B cell (primary cell): ENCODE results near the gene SPDYA. TPM values are rescaled to one million over a fixed set of nuclear protein-coding genes. Genes with fewer than 3 reads are reported as not detected.

ENCODE experiments used
- ATAC-seq: fragments of 200-7000 bp; cut with Tn5 transposase; one replicate; pipeline ENCODE4 v1.10.0; 2021; ENCODE audit warnings: low read depth, mild to moderate bottlenecking, moderate number of reproducible peaks, moderate library complexity
- CTCF ChIA-PET: fragments of 350-600 bp; sonication (Branson Sonifier 250); formaldehyde crosslinking; loops from one replicate; lab custom pipeline; 2021; ENCODE audit warnings: antibody characterized with exemption, inconsistent platforms; lab: Charles Lee
- POLR2A ChIA-PET: fragments of 350-600 bp; sonication (Branson Sonifier 250); formaldehyde crosslinking; loops from one replicate; lab custom pipeline; 2021; ENCODE audit warnings: antibody characterized with exemption; lab: Charles Lee
- DNase-seq: peaks from one replicate; pipeline ENCODE4 v3.0.0; 2013
- H2AFZ ChIP-seq: 2 replicates; pipeline ENCODE4 v1.6.1; 2012; ENCODE audit warnings: mild to moderate bottlenecking, low read depth, low read length; ENCODE audit not compliant: insufficient read depth, poor library complexity, severe bottlenecking
- H3K27ac ChIP-seq, 2 donors: 1 replicate in 1 of 2; 2 replicates in 1 of 2; pipeline ENCODE4 v1.5.1; 2012 to 2013; ENCODE audit warnings: low read length in 2 of 2, mild to moderate bottlenecking in 2 of 2, moderate library complexity in 1 of 2
- H3K27me3 ChIP-seq, 4 experiments: fragments of 200-600 bp in 1 of 4; sonication (generic) in 1 of 4; replicated peaks in 1 of 4; 1 replicate in 2 of 4; 2 replicates in 2 of 4; pipeline versions ENCODE4 v1.6.1 to v1.7.0; 2013 to 2016; ENCODE audit warnings: low read length in 3 of 4, mild to moderate bottlenecking in 2 of 4, mixed read lengths in 1 of 4, moderate library complexity in 1 of 4; ENCODE audit not compliant: insufficient read depth in 4 of 4, control insufficient read depth in 3 of 4; ENCODE audit errors: control extremely low read depth in 1 of 4
- H3K36me3 ChIP-seq, 2 experiments: replicated peaks in 1 of 2; 1 replicate in 1 of 2; 2 replicates in 1 of 2; pipeline versions ENCODE4 v1.6.1 to v1.7.1; 2013; ENCODE audit warnings: low read length in 1 of 2; ENCODE audit not compliant: insufficient read depth in 2 of 2, control insufficient read depth in 1 of 2; ENCODE audit errors: control extremely low read depth in 1 of 2, extremely low read depth in 1 of 2
- H3K4me1 ChIP-seq, 2 donors: fragments of 200-600 bp in 1 of 2; sonication (generic) in 1 of 2; 1 replicate in 1 of 2; 2 replicates in 1 of 2; pipeline versions ENCODE4 v1.5.1 to v1.6.1; 2013 to 2017; ENCODE audit warnings: low read length in 2 of 2; ENCODE audit not compliant: control insufficient read depth in 2 of 2, insufficient read depth in 2 of 2
- H3K4me2 ChIP-seq: replicated peaks from 2 replicates; pipeline ENCODE3; 2012; ENCODE audit warnings: mild to moderate bottlenecking, low read depth, low read length; ENCODE audit not compliant: poor library complexity, severe bottlenecking
- H3K4me3 ChIP-seq, 5 experiments: fragments of 200-600 bp in 1 of 5; sonication (generic) in 1 of 5; 1 replicate in 3 of 5; 2 replicates in 2 of 5; pipeline versions ENCODE4 v1.5.1 to v1.7.0; 2011 to 2016; ENCODE audit warnings: low read length in 4 of 5, mild to moderate bottlenecking in 4 of 5, low read depth in 2 of 5, control low read depth in 1 of 5, moderate library complexity in 1 of 5; ENCODE audit not compliant: insufficient read depth in 1 of 5; ENCODE audit errors: control extremely low read depth in 1 of 5, extremely low read depth in 1 of 5
- H3K79me2 ChIP-seq: fragments of 200-600 bp; sonication (generic); one replicate; pipeline ENCODE4 v1.6.0; 2016; ENCODE audit warnings: low read length; ENCODE audit not compliant: control insufficient read depth, insufficient read depth
- H3K9ac ChIP-seq: fragments of 200-600 bp; sonication (generic); 2 replicates; pipeline ENCODE4 v1.6.1; 2017; ENCODE audit warnings: mild to moderate bottlenecking, low read length, moderate library complexity
- H3K9me3 ChIP-seq, 3 donors: one replicate each; pipeline versions ENCODE4 v1.6.1 to v1.7.1; 2013; ENCODE audit warnings: low read length in 2 of 3; ENCODE audit not compliant: control insufficient read depth in 2 of 3, insufficient read depth in 1 of 3; ENCODE audit errors: control extremely low read depth in 1 of 3
- H4K20me1 ChIP-seq: 2 replicates; pipeline ENCODE4 v1.6.0; 2012; ENCODE audit warnings: mild to moderate bottlenecking, low read length; ENCODE audit not compliant: insufficient read depth, control insufficient read depth, poor library complexity, severe bottlenecking
- H3K27ac Mint-ChIP-seq: one replicate; pipeline ENCODE4 v1.8.0; 2021; ENCODE audit warnings: mixed read lengths
- H3K27me3 Mint-ChIP-seq: one replicate; pipeline ENCODE4 v1.8.0; 2021; ENCODE audit warnings: mixed read lengths
- H3K4me1 Mint-ChIP-seq: one replicate; pipeline ENCODE4 v1.8.0; 2021; ENCODE audit warnings: mixed read lengths
- H3K4me3 Mint-ChIP-seq: one replicate; pipeline ENCODE4 v1.8.0; 2021; ENCODE audit warnings: mixed read lengths
- H3K9me3 Mint-ChIP-seq: one replicate; pipeline ENCODE4 v1.8.0; 2022; ENCODE audit warnings: mixed read lengths; ENCODE audit not compliant: insufficient read depth
- EZH2 ChIP-seq: IDR thresholded peaks from 2 replicates; pipeline ENCODE4 v1.6.1; 2012; ENCODE audit warnings: borderline replicate concordance, low read depth, mild to moderate bottlenecking, moderate library complexity, low read length; ENCODE audit not compliant: insufficient read depth, poor library complexity, severe bottlenecking
- WGBS: methylation state at CpG from one replicate; pipeline ENCODE4 v1.1.5; 2013; ENCODE audit warnings: missing lambda C conversion rate; ENCODE audit not compliant: insufficient coverage; 5-methylcytosine and 5-hydroxymethylcytosine counted together
- intact Hi-C: fragments of 100-400 bp; cut with micrococcal nuclease; formaldehyde crosslinking; loops from one replicate; pipeline ENCODE4 v1.10.0; 2022
- polyA plus RNA-seq: library from polyadenylated mRNA; depleted of rRNA; stranded (reverse); fragments of >200 nt; gene quantifications from 2 replicates; pipeline ENCODE4 v1.2.3, GENCODE V29; 2012
- total RNA-seq, 2 donors: library from RNA; stranded (reverse); fragments of 120-200 nt in 1 of 2; gene quantifications; 1 replicate in 1 of 2; 2 replicates in 1 of 2; pipeline versions ENCODE4 v1.2.3 to v1.2.4, GENCODE V29; 2013 to 2022
- TF ChIP-seq, protein P1 (sequence below): fragments of 200-600 bp; IDR thresholded peaks from one replicate; pipeline ENCODE4 v1.8.0; 2022; ENCODE audit warnings: antibody characterized with exemption, mild to moderate bottlenecking

SPDYA gene
- total and polyA plus RNA-seq, 2 donors (not counting 1 experiment from before 2014, with no cell fraction given): 3.5 TPM; not detected in 1

DNA sequence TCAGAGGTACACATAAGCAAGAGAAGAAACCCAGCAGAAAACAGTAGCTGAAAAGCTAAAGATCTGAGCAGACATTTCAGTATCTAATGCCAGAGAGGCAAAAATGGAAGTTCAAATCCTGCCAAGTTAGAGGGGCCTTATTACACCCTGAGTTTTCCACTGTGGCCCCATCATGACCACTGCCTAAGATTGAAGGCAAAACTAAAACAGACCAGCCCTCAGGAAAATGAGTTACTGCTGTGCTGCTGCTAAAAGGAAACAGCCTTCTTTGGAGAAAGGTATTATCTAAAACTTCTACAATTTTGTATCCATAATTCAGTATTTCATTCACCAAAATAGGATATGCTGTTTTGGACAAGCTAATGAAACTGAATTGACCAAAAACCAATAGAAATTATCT is 42.2 kb upstream of the SPDYA start:
- no peaks in the 10 kb centered on the region for H3K9me3 ChIP-seq
- no peaks in the 10 kb centered on the region for H3K27me3 ChIP-seq
- H4K20me1 ChIP-seq: peaks cover 98% of the 10 kb centered on the region
- ChIA-PET POLR2A (interaction anchor here (1.0 kb wide), 1 partner anchor 14 kb away, joined by 3 read pairs; no protein-coding TSS in a partner anchor), CTCF (interaction anchor here (0.6 to 2.3 kb wide), 3 partner anchors 175 to 864 kb away, joined by 3 to 8 read pairs (median 3); no protein-coding TSS in a partner anchor)
- ATAC-seq: no peak
- peaks cover 78% of the 10 kb centered on the region for H3K4me1 Mint-ChIP-seq
- H3K27ac ChIP-seq: no peak overlapping the region
- H3K27me3 Mint-ChIP-seq: no peaks in the 10 kb centered on the region
- H2AFZ ChIP-seq: no peak overlapping the region
- H3K27ac Mint-ChIP-seq: no peak overlapping the region
- DNase-seq: no peak
- no peak overlapping the region for H3K4me3 ChIP-seq
- H3K36me3 ChIP-seq: peaks cover 0 to 3% of the 10 kb centered on the region in 2 experiments
- no peaks in the 10 kb centered on the region for H3K9me3 Mint-ChIP-seq
- peaks cover 24 to 32% of the 10 kb centered on the region in 2 donors for H3K4me1 ChIP-seq
- H3K4me2 ChIP-seq: no peak overlapping the region
- no peak for TF ChIP-seq EZH2
- H3K9ac ChIP-seq: no peak overlapping the region
- H3K4me3 Mint-ChIP-seq: peak overlapping the region; percentile 14
- H3K79me2 ChIP-seq: peaks cover 100% of the 10 kb centered on the region
- intact Hi-C loops: no loop called here

DNA sequence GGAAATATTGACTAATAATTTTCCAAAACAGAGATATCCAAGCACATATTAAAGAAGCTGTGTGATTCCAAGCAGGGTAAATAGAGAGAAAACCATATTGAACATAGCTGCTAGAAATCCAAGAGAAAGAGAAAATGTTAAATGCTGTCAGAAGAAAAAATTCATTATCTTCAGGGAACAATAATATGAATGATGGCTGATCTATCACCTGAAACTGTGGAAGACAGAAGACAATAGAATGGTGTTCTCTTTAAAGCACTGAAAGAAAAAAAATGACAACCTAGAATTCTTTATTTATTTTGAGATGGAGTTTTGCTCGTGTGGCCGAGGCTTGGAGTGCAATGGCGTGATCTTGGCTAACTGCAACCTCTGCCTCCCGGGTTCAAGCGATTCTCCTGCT is 41.7 kb upstream of the SPDYA start:
- H3K27me3 Mint-ChIP-seq: no peaks in the 10 kb centered on the region
- intact Hi-C loops: no loop called here
- H3K4me1 Mint-ChIP-seq: peaks cover 79% of the 10 kb centered on the region
- H2AFZ ChIP-seq: no peak overlapping the region
- H3K9ac ChIP-seq: no peak overlapping the region
- ChIA-PET CTCF (interaction anchor here (0.6 to 2.3 kb wide), 3 partner anchors 175 to 865 kb away, joined by 3 to 8 read pairs (median 3); no protein-coding TSS in a partner anchor), POLR2A (interaction anchor here (1.1 kb wide), 1 partner anchor 17 kb away, joined by 3 read pairs; the partner anchor contains the start of gene PPP1CB)
- H3K9me3 Mint-ChIP-seq: no peaks in the 10 kb centered on the region
- peaks cover 0 to 3% of the 10 kb centered on the region in 2 experiments for H3K36me3 ChIP-seq
- no peaks in the 10 kb centered on the region for H3K9me3 ChIP-seq
- DNase-seq (no peak), ATAC-seq (no peak)
- H3K27ac Mint-ChIP-seq: no peak overlapping the region
- peaks cover 98% of the 10 kb centered on the region for H4K20me1 ChIP-seq
- peak overlapping the region; percentile 14 for H3K4me3 Mint-ChIP-seq
- H3K79me2 ChIP-seq: peaks cover 100% of the 10 kb centered on the region
- no peak overlapping the region for H3K4me3 ChIP-seq
- peaks cover 24 to 32% of the 10 kb centered on the region in 2 donors for H3K4me1 ChIP-seq
- no peaks in the 10 kb centered on the region for H3K27me3 ChIP-seq
- H3K4me2 ChIP-seq: no peak overlapping the region
- no CpG with 5 or more reads among the region's 5 CpGs for WGBS
- no peak overlapping the region for H3K27ac ChIP-seq
- no peak for TF ChIP-seq EZH2
- TF ChIP-seq, protein P1, sequence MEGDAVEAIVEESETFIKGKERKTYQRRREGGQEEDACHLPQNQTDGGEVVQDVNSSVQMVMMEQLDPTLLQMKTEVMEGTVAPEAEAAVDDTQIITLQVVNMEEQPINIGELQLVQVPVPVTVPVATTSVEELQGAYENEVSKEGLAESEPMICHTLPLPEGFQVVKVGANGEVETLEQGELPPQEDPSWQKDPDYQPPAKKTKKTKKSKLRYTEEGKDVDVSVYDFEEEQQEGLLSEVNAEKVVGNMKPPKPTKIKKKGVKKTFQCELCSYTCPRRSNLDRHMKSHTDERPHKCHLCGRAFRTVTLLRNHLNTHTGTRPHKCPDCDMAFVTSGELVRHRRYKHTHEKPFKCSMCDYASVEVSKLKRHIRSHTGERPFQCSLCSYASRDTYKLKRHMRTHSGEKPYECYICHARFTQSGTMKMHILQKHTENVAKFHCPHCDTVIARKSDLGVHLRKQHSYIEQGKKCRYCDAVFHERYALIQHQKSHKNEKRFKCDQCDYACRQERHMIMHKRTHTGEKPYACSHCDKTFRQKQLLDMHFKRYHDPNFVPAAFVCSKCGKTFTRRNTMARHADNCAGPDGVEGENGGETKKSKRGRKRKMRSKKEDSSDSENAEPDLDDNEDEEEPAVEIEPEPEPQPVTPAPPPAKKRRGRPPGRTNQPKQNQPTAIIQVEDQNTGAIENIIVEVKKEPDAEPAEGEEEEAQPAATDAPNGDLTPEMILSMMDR: no peak
